Stimulated activated naive CD4-positive, alpha-beta T cell (primary cell): ENCODE data around the gene VENTX.

Experiments
- DNase-seq, 6 experiments: peaks; one replicate each; lab custom pipeline; 2025; lab: John Stamatoyannopoulos, UW

VENTX gene

GRCh38 chr10:133235265-133235855 is 2.3 kb upstream of the VENTX start:
- no peak for DNase-seq

- DNase-seq: no peak
These were observed 1.7 kb upstream of the VENTX start for GRCh38 chr10:133235932-133236331.

GRCh38 chr10:133236401-133237240 is 1.0 kb upstream of the VENTX start:
- peak in 1 of 6 experiments; percentile 9 for DNase-seq

GRCh38 chr10:133237241-133237587 is 441 bp upstream of the VENTX start:
- no peak for DNase-seq

- no peak for DNase-seq
These were observed 780 bp downstream of the VENTX start for GRCh38 chr10:133238466-133238804.

- DNase-seq: no peak
These were observed 2.3 kb downstream of the VENTX start for GRCh38 chr10:133239990-133240389.

GRCh38 chr10:133241501-133242205 is 4.0 kb downstream of the VENTX start:
- DNase-seq: peak in 1 of 6 experiments; percentile 12

- no peak for DNase-seq
These were observed 5.1 kb downstream of the VENTX start for GRCh38 chr10:133242611-133243356.

- DNase-seq: no peak
These were observed 5.9 kb downstream of the VENTX start for GRCh38 chr10:133243593-133243992.

GRCh38 chr10:133245439-133246235 is 8.0 kb downstream of the VENTX start:
- no peak for DNase-seq

GRCh38 chr10:133246236-133246626 is 8.6 kb downstream of the VENTX start:
- DNase-seq: no peak

- DNase-seq: no peak
These were observed 10.2 kb downstream of the VENTX start for GRCh38 chr10:133247681-133248333.

- DNase-seq: no peak
These were observed 10.7 kb downstream of the VENTX start for GRCh38 chr10:133248334-133248715.

- no peak for DNase-seq
These were observed 11.6 kb downstream of the VENTX start for GRCh38 chr10:133249094-133249780.

- DNase-seq: no peak
These were observed 12.5 kb downstream of the VENTX start for GRCh38 chr10:133249975-133250754.

GRCh38 chr10:133251388-133252222 is 13.9 kb downstream of the VENTX start:
- DNase-seq: no peak

- DNase-seq: no peak
These were observed 14.5 kb downstream of the VENTX start for GRCh38 chr10:133252223-133252552.

GRCh38 chr10:133253361-133253955 is 15.8 kb downstream of the VENTX start:
- no peak for DNase-seq
